ENCODE results near the gene NTM. TPM values are rescaled to one million over a fixed set of nuclear protein-coding genes. Genes with fewer than 3 reads are reported as not detected.
A peak's percentile ranks its signal among the peaks of the same experiment; 100 is the strongest.

The NTM gene
- total RNA-seq, 1 experiment from 2014 or later = 0.73 TPM

DNA sequence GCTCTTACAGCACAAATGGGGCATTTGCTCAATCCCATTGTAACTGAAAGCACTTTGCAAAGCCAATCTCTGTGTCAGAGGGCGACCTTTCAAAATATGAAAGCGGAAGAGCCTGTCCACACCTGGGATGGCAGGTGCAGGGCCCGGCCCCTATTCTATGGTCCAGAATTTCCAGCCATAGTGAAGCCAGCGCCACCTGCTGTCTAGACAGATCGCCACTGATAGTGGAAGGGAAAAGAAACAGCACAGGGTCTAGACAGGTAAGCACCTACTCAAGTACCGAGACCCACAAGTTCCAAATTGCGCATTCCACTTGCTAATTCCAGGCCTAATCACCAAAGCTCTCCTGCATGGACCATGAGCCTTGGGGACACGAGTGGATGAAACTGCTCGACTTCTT lies 141.4 kb downstream of the NTM start:
- Mint-ChIP-seq H3K4me1 (ENCODE audit: low read depth, unreplicated experiment) (no peaks in the 10 kb centered on the region), H3K4me3 (ENCODE audit: unreplicated experiment) (no peak overlapping the region), H3K27me3 (ENCODE audit: insufficient read depth, unreplicated experiment) (peaks cover 8% of the 10 kb centered on the region), H3K9me3 (ENCODE audit: unreplicated experiment) (no peaks in the 10 kb centered on the region), H3K36me3 (ENCODE audit: insufficient read depth, unreplicated experiment) (no peaks in the 10 kb centered on the region), H3K27ac (ENCODE audit: unreplicated experiment) (no peak overlapping the region)
- intact Hi-C loops (cut with micrococcal nuclease; ENCODE audit: unreplicated experiment) = loop anchor here (1.0 kb wide), 2 partner anchors 103 to 265 kb away; no protein-coding TSS in a partner anchor
- Histone ChIP-seq H3K27me3 (replicated peaks; ENCODE audit: control insufficient read depth, insufficient read depth, low read length) (no peaks in the 10 kb centered on the region), H3K9me3 (no peaks in the 10 kb centered on the region), H3K4me3 (ENCODE audit: low read depth, low read length) (no peak overlapping the region), H3K36me3 (ENCODE audit: control insufficient read depth, insufficient read depth, low read length) (no peaks in the 10 kb centered on the region), H3K4me1 (no peaks in the 10 kb centered on the region; the same call in 1 of the 2 replicates)
- no TSS peak for BruUV-seq (replicated peaks)
- TF ChIP-seq, protein P1, sequence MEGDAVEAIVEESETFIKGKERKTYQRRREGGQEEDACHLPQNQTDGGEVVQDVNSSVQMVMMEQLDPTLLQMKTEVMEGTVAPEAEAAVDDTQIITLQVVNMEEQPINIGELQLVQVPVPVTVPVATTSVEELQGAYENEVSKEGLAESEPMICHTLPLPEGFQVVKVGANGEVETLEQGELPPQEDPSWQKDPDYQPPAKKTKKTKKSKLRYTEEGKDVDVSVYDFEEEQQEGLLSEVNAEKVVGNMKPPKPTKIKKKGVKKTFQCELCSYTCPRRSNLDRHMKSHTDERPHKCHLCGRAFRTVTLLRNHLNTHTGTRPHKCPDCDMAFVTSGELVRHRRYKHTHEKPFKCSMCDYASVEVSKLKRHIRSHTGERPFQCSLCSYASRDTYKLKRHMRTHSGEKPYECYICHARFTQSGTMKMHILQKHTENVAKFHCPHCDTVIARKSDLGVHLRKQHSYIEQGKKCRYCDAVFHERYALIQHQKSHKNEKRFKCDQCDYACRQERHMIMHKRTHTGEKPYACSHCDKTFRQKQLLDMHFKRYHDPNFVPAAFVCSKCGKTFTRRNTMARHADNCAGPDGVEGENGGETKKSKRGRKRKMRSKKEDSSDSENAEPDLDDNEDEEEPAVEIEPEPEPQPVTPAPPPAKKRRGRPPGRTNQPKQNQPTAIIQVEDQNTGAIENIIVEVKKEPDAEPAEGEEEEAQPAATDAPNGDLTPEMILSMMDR (IDR thresholded peaks at IDR 0.05; ENCODE audit: insufficient read depth in 1 of 2, low read depth in 1 of 2, low read length in 1 of 2, severe bottlenecking in 1 of 2, unreplicated experiment in 1 of 2) = peak; percentile 60 to 82
- DNase-seq = peak; percentile 65 to 71
- ChIA-PET CTCF (interaction anchor here (2.7 kb wide), 1 partner anchor 446 kb away, joined by 10 read pairs; no protein-coding TSS in a partner anchor), POLR2A (no interaction called here)

DNA sequence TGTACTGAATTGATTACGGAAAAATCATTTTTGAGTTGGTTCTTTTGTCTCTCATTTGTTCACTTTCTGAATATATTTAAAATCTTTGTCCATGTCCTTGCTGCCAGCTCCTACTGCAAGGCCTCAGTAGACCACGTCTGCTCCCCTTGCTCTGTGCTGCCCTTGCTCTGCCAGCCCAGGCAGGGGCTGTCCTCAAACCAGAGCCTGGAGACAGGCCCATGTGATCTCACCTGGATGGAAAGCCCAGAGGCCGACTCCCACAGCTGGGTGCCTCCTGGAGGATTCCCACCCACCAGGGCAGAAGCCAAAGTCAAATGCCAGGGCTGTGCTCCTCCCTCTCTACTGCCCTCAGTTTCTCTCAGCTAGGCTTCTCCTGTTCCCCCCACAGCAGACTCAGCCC lies 141.8 kb downstream of the NTM start:
- no peaks in the 10 kb centered on the region for H3K36me3 ChIP-seq (ENCODE audit: control insufficient read depth, insufficient read depth, low read length)
- intact Hi-C loops (cut with micrococcal nuclease; ENCODE audit: unreplicated experiment) = no loop called here
- ChIA-PET CTCF (no interaction called here), POLR2A (no interaction called here)
- Mint-ChIP-seq H3K27me3 (ENCODE audit: insufficient read depth, unreplicated experiment) (peaks cover 8% of the 10 kb centered on the region), H3K9me3 (ENCODE audit: unreplicated experiment) (no peaks in the 10 kb centered on the region), H3K4me1 (ENCODE audit: low read depth, unreplicated experiment) (no peaks in the 10 kb centered on the region), H3K4me3 (ENCODE audit: unreplicated experiment) (no peak overlapping the region), H3K36me3 (ENCODE audit: insufficient read depth, unreplicated experiment) (no peaks in the 10 kb centered on the region), H3K27ac (ENCODE audit: unreplicated experiment) (no peak overlapping the region)
- H3K9me3 ChIP-seq = no peaks in the 10 kb centered on the region
- BruUV-seq (replicated peaks) = no TSS peak
- H3K4me1 ChIP-seq = no peaks in the 10 kb centered on the region; the same call in 1 of the 2 replicates
- TF ChIP-seq, protein P1 (IDR thresholded peaks at IDR 0.05; ENCODE audit: insufficient read depth in 1 of 2, low read depth in 1 of 2, low read length in 1 of 2, severe bottlenecking in 1 of 2, unreplicated experiment in 1 of 2) = no peak
- no peak for DNase-seq
- H3K4me3 ChIP-seq (ENCODE audit: low read depth, low read length) = no peak overlapping the region
- no peaks in the 10 kb centered on the region for H3K27me3 ChIP-seq (replicated peaks; ENCODE audit: control insufficient read depth, insufficient read depth, low read length)

DNA sequence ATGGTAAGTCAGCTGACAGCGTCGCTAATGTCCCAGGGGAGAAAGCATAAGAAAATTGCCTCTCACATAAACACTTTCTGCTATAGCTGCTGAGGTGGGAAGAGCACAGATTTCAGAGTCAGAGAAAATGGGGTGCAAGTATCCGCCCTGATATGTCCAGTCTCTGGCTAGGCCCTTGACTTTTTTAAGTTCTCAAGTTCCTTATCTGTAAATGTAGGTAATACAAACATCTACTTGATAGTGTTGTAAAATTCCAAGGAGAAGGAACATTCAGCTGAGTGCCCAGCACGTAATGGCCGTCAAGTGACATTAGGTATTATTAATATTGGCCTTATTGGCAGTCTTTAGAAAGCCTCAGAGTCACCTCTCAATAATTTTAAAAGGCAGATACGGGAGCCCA lies 143.6 kb downstream of the NTM start:
- no peaks in the 10 kb centered on the region for H3K27me3 ChIP-seq (replicated peaks; ENCODE audit: control insufficient read depth, insufficient read depth, low read length)
- no peak overlapping the region for H3K27ac Mint-ChIP-seq (ENCODE audit: unreplicated experiment)
- no peaks in the 10 kb centered on the region for H3K9me3 Mint-ChIP-seq (ENCODE audit: unreplicated experiment)
- no TSS peak for BruUV-seq (replicated peaks)
- H3K4me1 ChIP-seq = no peaks in the 10 kb centered on the region; the same call in 1 of the 2 replicates
- peaks cover 8% of the 10 kb centered on the region for H3K27me3 Mint-ChIP-seq (ENCODE audit: insufficient read depth, unreplicated experiment)
- intact Hi-C loops (cut with micrococcal nuclease; ENCODE audit: unreplicated experiment) = no loop called here
- TF ChIP-seq, protein P1 (IDR thresholded peaks at IDR 0.05; ENCODE audit: insufficient read depth in 1 of 2, low read depth in 1 of 2, low read length in 1 of 2, severe bottlenecking in 1 of 2, unreplicated experiment in 1 of 2) = no peak
- no peak overlapping the region for H3K4me3 ChIP-seq (ENCODE audit: low read depth, low read length)
- H3K4me1 Mint-ChIP-seq (ENCODE audit: low read depth, unreplicated experiment) = no peaks in the 10 kb centered on the region
- DNase-seq = no peak
- H3K4me3 Mint-ChIP-seq (ENCODE audit: unreplicated experiment) = no peak overlapping the region
- H3K9me3 ChIP-seq = no peaks in the 10 kb centered on the region
- H3K36me3 Mint-ChIP-seq (ENCODE audit: insufficient read depth, unreplicated experiment) = no peaks in the 10 kb centered on the region
- POLR2A ChIA-PET = no interaction called here
- CTCF ChIA-PET = no interaction called here
- no peaks in the 10 kb centered on the region for H3K36me3 ChIP-seq (ENCODE audit: control insufficient read depth, insufficient read depth, low read length)

Measured in Caco-2 (cell line).